Neural progenitor cell (in vitro differentiated cells): Measurements from ENCODE around the gene CIAO3. TPM values are rescaled to one million over a fixed set of nuclear protein-coding genes. Genes with fewer than 3 reads are reported as not detected.

Experiments used
- DNase-seq: peaks from one replicate; pipeline ENCODE4 v3.0.0-alpha.2; 2016; ENCODE audit warnings: low spot score
- H2AFZ ChIP-seq: fragments of 200-600 bp; sonication (generic); replicated peaks from 2 replicates; pipeline ENCODE4 v1.6.1; 2016; ENCODE audit warnings: antibody characterized with exemption
- H3F3A ChIP-seq: fragments of 200-600 bp; sonication (generic); 2 replicates; pipeline ENCODE4 v1.6.1; 2016; ENCODE audit warnings: antibody characterized with exemption, low read depth
- H3K27ac ChIP-seq: fragments of 200-600 bp; sonication (generic); 2 replicates; pipeline ENCODE4 v1.5.1; 2016; ENCODE audit warnings: mild to moderate bottlenecking
- H3K27me3 ChIP-seq: fragments of 200-600 bp; sonication (generic); 2 replicates; pipeline ENCODE4 v1.6.1; 2016; ENCODE audit warnings: mild to moderate bottlenecking, moderate library complexity
- H3K36me3 ChIP-seq: fragments of 200-600 bp; sonication (generic); 2 replicates; pipeline ENCODE4 v1.5.1; 2016
- H3K4me1 ChIP-seq: fragments of 200-600 bp; sonication (generic); 2 replicates; pipeline ENCODE4 v1.6.1; 2016; ENCODE audit warnings: mixed run types
- H3K4me2 ChIP-seq: fragments of 200-600 bp; sonication (generic); 2 replicates; pipeline ENCODE4 v1.6.1; 2016
- H3K4me3 ChIP-seq: fragments of 200-600 bp; sonication (generic); 2 replicates; pipeline ENCODE4 v1.5.1; 2016
- H3K79me2 ChIP-seq: fragments of 200-600 bp; sonication (generic); 2 replicates; pipeline ENCODE4 v1.6.1; 2016; ENCODE audit warnings: low read depth
- H3K9ac ChIP-seq: fragments of 200-600 bp; sonication (generic); 2 replicates; pipeline ENCODE4 v1.6.1; 2016
- H3K9me3 ChIP-seq: fragments of 200-600 bp; sonication (generic); 2 replicates; pipeline ENCODE4 v1.5.1; 2016; ENCODE audit warnings: low read depth
- H4K20me1 ChIP-seq: fragments of 200-600 bp; sonication (generic); 2 replicates; pipeline ENCODE4 v1.6.1; 2016; ENCODE audit warnings: low read depth
- H3K27ac Mint-ChIP-seq: 3 replicates; pipeline ENCODE4 v1.8.0; 2021; ENCODE audit warnings: mixed read lengths
- H3K27me3 Mint-ChIP-seq: 2 replicates; pipeline ENCODE4 v1.8.0; 2022; ENCODE audit warnings: low read depth, mild to moderate bottlenecking, inconsistent platforms, moderate library complexity, mixed read lengths; ENCODE audit not compliant: insufficient read depth
- H3K36me3 Mint-ChIP-seq: 3 replicates; pipeline ENCODE4 v1.8.0; 2021; ENCODE audit warnings: mixed read lengths
- H3K4me1 Mint-ChIP-seq: 3 replicates; pipeline ENCODE4 v1.8.0; 2021; ENCODE audit warnings: mixed read lengths
- H3K4me3 Mint-ChIP-seq: 3 replicates; pipeline ENCODE4 v1.8.0; 2021; ENCODE audit warnings: mild to moderate bottlenecking, moderate library complexity, mixed read lengths
- H3K9me3 Mint-ChIP-seq: 3 replicates; pipeline ENCODE4 v1.8.0; 2020; ENCODE audit warnings: mixed read lengths
- CTCF ChIP-seq: fragments of 200-600 bp; sonication (generic); IDR thresholded peaks from 2 replicates; pipeline ENCODE4 v1.5.1; 2017; ENCODE audit warnings: antibody characterized with exemption, mild to moderate bottlenecking
- EZH2 ChIP-seq: fragments of 200-600 bp; sonication (generic); IDR thresholded peaks from 2 replicates; pipeline ENCODE4 v1.6.1; 2017; ENCODE audit warnings: antibody characterized with exemption, mild to moderate bottlenecking, moderate library complexity
- EZH2phosphoT487 ChIP-seq: fragments of 200-600 bp; sonication (generic); IDR thresholded peaks from 2 replicates; pipeline ENCODE4 v1.6.1; 2017; ENCODE audit warnings: antibody characterized with exemption
- total RNA-seq: library from RNA; depleted of rRNA; stranded (reverse); fragments of >200 nt; gene quantifications from 2 replicates; pipeline ENCODE4 v1.2.3, GENCODE V29; 2015; ENCODE audit warnings: low replicate concordance

The CIAO3 gene
- total RNA-seq, 1 donor from 2014 or later: 20.5 TPM

- DNase-seq: peak; percentile 33
- H3K9ac ChIP-seq: no peak overlapping the region
- Mint-ChIP-seq H3K27ac (no peak overlapping the region), H3K9me3 (no peaks in the 10 kb centered on the region), H3K27me3 (peaks cover 10% of the 10 kb centered on the region), H3K4me3 (peak overlapping the region; percentile 82), H3K4me1 (peaks cover 25% of the 10 kb centered on the region), H3K36me3 (peaks cover 3% of the 10 kb centered on the region)
- peaks cover 2% of the 10 kb centered on the region for H3K36me3 ChIP-seq
- no peak for TF ChIP-seq EZH2
- TF ChIP-seq CTCF: no peak
- TF ChIP-seq EZH2phosphoT487: no peak
- no peak overlapping the region for H2AFZ ChIP-seq
- peak overlapping the region; percentile 87 for H3K4me2 ChIP-seq
- H3F3A ChIP-seq: peaks cover 57% of the 10 kb centered on the region
- no peaks in the 10 kb centered on the region for H3K27me3 ChIP-seq
- H3K79me2 ChIP-seq: peaks cover 34% of the 10 kb centered on the region
- peaks cover 14% of the 10 kb centered on the region for H3K4me1 ChIP-seq
- H3K4me3 ChIP-seq: peak overlapping the region; percentile 55
- H4K20me1 ChIP-seq: peaks cover 34% of the 10 kb centered on the region
- no peak overlapping the region for H3K27ac ChIP-seq
- no peaks in the 10 kb centered on the region for H3K9me3 ChIP-seq
These were observed 57.3 kb downstream of the CIAO3 start for GRCh38 chr16:683396-684070.

- peak overlapping the region; percentile 82 for H3K4me3 Mint-ChIP-seq
- H3K4me1 Mint-ChIP-seq: peaks cover 25% of the 10 kb centered on the region
- TF ChIP-seq EZH2 (no peak), CTCF (no peak), EZH2phosphoT487 (no peak)
- H3K9me3 Mint-ChIP-seq: no peaks in the 10 kb centered on the region
- Histone ChIP-seq H3K27me3 (no peaks in the 10 kb centered on the region), H3K9ac (no peak overlapping the region), H3F3A (peaks cover 58% of the 10 kb centered on the region), H3K4me3 (peak overlapping the region; percentile 55), H3K4me2 (peak overlapping the region; percentile 87), H3K79me2 (peaks cover 33% of the 10 kb centered on the region), H3K4me1 (peaks cover 14% of the 10 kb centered on the region), H3K9me3 (no peaks in the 10 kb centered on the region), H3K36me3 (peaks cover 2% of the 10 kb centered on the region), H3K27ac (no peak overlapping the region), H4K20me1 (peaks cover 34% of the 10 kb centered on the region), H2AFZ (no peak overlapping the region)
- H3K36me3 Mint-ChIP-seq: peaks cover 3% of the 10 kb centered on the region
- peaks cover 9% of the 10 kb centered on the region for H3K27me3 Mint-ChIP-seq
- no peak for DNase-seq
- no peak overlapping the region for H3K27ac Mint-ChIP-seq
These were observed 58.1 kb downstream of the CIAO3 start for GRCh38 chr16:682493-683395.

- H3K36me3 Mint-ChIP-seq: peaks cover 3% of the 10 kb centered on the region
- peak overlapping the region; percentile 82 for H3K4me3 Mint-ChIP-seq
- no peaks in the 10 kb centered on the region for H3K9me3 ChIP-seq
- H3K27me3 ChIP-seq: no peaks in the 10 kb centered on the region
- H3K27me3 Mint-ChIP-seq: peaks cover 8% of the 10 kb centered on the region
- peak overlapping the region; percentile 100 for H3K4me2 ChIP-seq
- DNase-seq: no peak
- H3K27ac ChIP-seq: no peak overlapping the region
- no peak overlapping the region for H3K27ac Mint-ChIP-seq
- peaks cover 33% of the 10 kb centered on the region for H3K79me2 ChIP-seq
- H3K9ac ChIP-seq: no peak overlapping the region
- no peak overlapping the region for H2AFZ ChIP-seq
- peak overlapping the region; percentile 94 for H3K4me3 ChIP-seq
- TF ChIP-seq CTCF (no peak), EZH2phosphoT487 (no peak), EZH2 (no peak)
- H3K4me1 ChIP-seq: peaks cover 14% of the 10 kb centered on the region
- H3K36me3 ChIP-seq: peaks cover 2% of the 10 kb centered on the region
- peaks cover 25% of the 10 kb centered on the region for H3K4me1 Mint-ChIP-seq
- H3F3A ChIP-seq: peaks cover 58% of the 10 kb centered on the region
- H3K9me3 Mint-ChIP-seq: no peaks in the 10 kb centered on the region
- H4K20me1 ChIP-seq: peaks cover 34% of the 10 kb centered on the region
These were observed 58.9 kb downstream of the CIAO3 start for GRCh38 chr16:681746-682427.
